Measurements from ENCODE around the gene MPPED1. TPM values are rescaled to one million over a fixed set of nuclear protein-coding genes. Genes with fewer than 3 reads are reported as not detected.

The MPPED1 gene
- total RNA-seq, 2 donors from 2014 or later: 0.11 to 0.59 TPM

DNA sequence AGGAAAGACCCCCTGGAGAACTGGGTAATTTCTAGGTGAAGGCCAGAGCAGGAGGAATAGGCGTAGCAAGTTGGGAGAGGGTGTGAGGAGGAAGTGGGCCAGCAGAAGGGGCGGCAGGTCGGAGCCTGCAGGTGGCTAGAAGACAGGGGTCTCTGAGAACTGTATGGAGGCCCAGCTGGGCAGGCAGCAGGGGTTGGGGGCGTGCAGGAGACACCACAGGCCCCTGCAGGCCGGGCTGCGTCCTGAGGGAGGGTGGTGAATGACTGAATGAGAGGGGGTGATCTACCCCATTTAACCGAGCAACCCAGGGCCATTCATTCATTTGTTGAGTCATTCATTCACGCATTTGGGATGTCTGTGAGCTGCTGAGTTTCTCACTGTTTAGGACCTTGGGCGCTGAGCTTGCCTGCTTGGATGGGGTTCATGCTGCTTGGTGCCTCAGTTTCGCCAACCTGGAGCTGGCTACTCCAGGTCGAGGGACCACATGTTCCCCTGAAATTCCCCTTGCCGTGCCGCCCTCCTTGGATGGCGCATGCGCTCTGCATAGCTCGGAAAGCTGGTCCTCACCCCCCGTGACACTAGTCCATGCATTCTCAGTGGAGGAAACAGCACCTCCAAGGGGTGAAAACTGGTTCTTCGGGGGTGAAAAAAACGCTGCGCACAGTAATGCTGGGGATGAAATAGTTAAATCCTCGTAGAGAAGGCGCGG lies 15.6 kb downstream of the MPPED1 start:
- no peak for DNase-seq
- Mint-ChIP-seq H3K36me3 (ENCODE audit: low read depth) (no peaks in the 10 kb centered on the region), H3K27ac (no peak overlapping the region), H3K27me3 (ENCODE audit: insufficient read depth) (peaks cover 16% of the 10 kb centered on the region), H3K4me3 (no peak overlapping the region), H3K4me1 (no peaks in the 10 kb centered on the region), H3K9me3 (no peaks in the 10 kb centered on the region)
- 83 to 85% methylated on average over 15 to 23 of the region's 23 CpGs for WGBS, 2 experiments (ENCODE audit: insufficient coverage in 1 of 2, insufficient read length in 1 of 2)
- no peaks in the 10 kb centered on the region for H3K36me3 ChIP-seq (ENCODE audit: control insufficient read depth, insufficient read depth, low read length)
- no peak overlapping the region for H3K9ac ChIP-seq (ENCODE audit: extremely low read depth, low read length, poor library complexity, severe bottlenecking)
- TF ChIP-seq, protein P1, sequence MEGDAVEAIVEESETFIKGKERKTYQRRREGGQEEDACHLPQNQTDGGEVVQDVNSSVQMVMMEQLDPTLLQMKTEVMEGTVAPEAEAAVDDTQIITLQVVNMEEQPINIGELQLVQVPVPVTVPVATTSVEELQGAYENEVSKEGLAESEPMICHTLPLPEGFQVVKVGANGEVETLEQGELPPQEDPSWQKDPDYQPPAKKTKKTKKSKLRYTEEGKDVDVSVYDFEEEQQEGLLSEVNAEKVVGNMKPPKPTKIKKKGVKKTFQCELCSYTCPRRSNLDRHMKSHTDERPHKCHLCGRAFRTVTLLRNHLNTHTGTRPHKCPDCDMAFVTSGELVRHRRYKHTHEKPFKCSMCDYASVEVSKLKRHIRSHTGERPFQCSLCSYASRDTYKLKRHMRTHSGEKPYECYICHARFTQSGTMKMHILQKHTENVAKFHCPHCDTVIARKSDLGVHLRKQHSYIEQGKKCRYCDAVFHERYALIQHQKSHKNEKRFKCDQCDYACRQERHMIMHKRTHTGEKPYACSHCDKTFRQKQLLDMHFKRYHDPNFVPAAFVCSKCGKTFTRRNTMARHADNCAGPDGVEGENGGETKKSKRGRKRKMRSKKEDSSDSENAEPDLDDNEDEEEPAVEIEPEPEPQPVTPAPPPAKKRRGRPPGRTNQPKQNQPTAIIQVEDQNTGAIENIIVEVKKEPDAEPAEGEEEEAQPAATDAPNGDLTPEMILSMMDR (conservative IDR thresholded peaks at IDR 0.05): peak; percentile 58
- H3K27ac ChIP-seq (ENCODE audit: low read depth, low read length): no peak overlapping the region
- no peaks in the 10 kb centered on the region for H3K9me3 ChIP-seq (ENCODE audit: control insufficient read depth, low read length)
- H3K4me3 ChIP-seq (ENCODE audit: low read length): no peak overlapping the region
- H3K27me3 ChIP-seq (ENCODE audit: control insufficient read depth, insufficient read depth, low read length, poor library complexity, severe bottlenecking): peaks cover 13% of the 10 kb centered on the region
- no peaks in the 10 kb centered on the region for H3K4me1 ChIP-seq (ENCODE audit: control insufficient read depth, insufficient read depth, low read length)

DNA sequence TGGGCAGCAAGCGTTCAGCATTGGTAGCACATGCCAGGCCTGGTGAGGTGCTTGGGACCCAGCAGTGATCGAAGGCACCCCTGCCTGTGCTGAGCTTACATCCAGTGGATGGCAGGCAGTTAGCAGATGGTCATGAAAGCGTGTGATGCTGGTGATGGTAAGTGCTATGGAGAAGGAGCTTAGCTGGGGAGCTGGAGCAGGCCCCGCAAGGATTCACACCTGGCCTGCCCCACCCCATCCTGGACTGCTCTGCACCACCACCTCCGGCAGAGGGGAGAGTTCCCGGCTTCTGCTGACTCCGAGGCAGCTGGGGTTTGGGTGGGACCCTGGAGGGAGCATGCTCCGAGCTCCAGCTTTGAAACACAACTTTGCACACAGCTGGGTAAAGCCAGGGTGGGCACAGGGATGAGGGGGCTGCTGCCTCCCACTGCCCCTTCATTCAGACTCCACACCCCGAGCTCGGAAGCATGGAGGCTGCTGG lies 16.2 kb downstream of the MPPED1 start:
- Histone ChIP-seq H3K4me3 (ENCODE audit: low read length) (no peak overlapping the region), H3K36me3 (ENCODE audit: control insufficient read depth, insufficient read depth, low read length) (no peaks in the 10 kb centered on the region), H3K9ac (ENCODE audit: extremely low read depth, low read length, poor library complexity, severe bottlenecking) (no peak overlapping the region), H3K27me3 (ENCODE audit: control insufficient read depth, insufficient read depth, low read length, poor library complexity, severe bottlenecking) (peaks cover 14% of the 10 kb centered on the region), H3K27ac (ENCODE audit: low read depth, low read length) (no peak overlapping the region), H3K4me1 (ENCODE audit: control insufficient read depth, insufficient read depth, low read length) (no peaks in the 10 kb centered on the region), H3K9me3 (ENCODE audit: control insufficient read depth, low read length) (no peaks in the 10 kb centered on the region)
- Mint-ChIP-seq H3K36me3 (ENCODE audit: low read depth) (no peaks in the 10 kb centered on the region), H3K4me1 (no peaks in the 10 kb centered on the region), H3K27me3 (ENCODE audit: insufficient read depth) (peaks cover 18% of the 10 kb centered on the region), H3K4me3 (no peak overlapping the region), H3K27ac (no peak overlapping the region), H3K9me3 (no peaks in the 10 kb centered on the region)
- WGBS, 2 experiments (ENCODE audit: insufficient coverage in 1 of 2, insufficient read length in 1 of 2): 85 to 90% methylated on average over 3 to 10 of the region's 10 CpGs
- TF ChIP-seq, protein P1 (conservative IDR thresholded peaks at IDR 0.05): peak; percentile 8
- DNase-seq: no peak

DNA sequence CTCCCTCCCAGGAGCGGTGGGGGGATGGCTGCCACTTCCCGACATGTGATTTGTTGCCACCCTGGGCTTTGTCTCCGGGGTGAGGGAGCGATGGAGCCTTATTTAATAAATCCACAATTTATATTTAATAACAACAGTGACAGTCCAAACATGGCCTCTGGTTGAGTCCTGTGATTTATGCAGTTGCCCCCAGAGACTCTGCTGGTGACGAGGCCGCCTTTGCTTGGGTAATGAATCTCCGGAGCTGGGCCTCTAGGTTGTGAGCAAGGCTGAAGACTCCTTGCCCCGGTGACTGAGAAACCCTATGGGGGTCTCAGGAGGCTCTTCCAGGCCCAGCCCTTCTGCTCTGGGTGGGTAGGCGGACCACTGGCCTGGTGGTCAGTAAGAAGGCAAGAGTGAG lies 16.7 kb downstream of the MPPED1 start:
- peaks cover 14% of the 10 kb centered on the region for H3K27me3 ChIP-seq (ENCODE audit: control insufficient read depth, insufficient read depth, low read length, poor library complexity, severe bottlenecking)
- no peak for DNase-seq
- H3K9me3 Mint-ChIP-seq: no peaks in the 10 kb centered on the region
- no peak overlapping the region for H3K27ac Mint-ChIP-seq
- no peaks in the 10 kb centered on the region for H3K36me3 Mint-ChIP-seq (ENCODE audit: low read depth)
- H3K4me1 Mint-ChIP-seq: no peaks in the 10 kb centered on the region
- H3K4me3 ChIP-seq (ENCODE audit: low read length): no peak overlapping the region
- WGBS, 2 experiments (ENCODE audit: insufficient coverage in 1 of 2, insufficient read length in 1 of 2): 90 to 92% methylated on average over 5 to 9 of the region's 9 CpGs
- H3K9me3 ChIP-seq (ENCODE audit: control insufficient read depth, low read length): no peaks in the 10 kb centered on the region
- H3K4me3 Mint-ChIP-seq: no peak overlapping the region
- no peaks in the 10 kb centered on the region for H3K4me1 ChIP-seq (ENCODE audit: control insufficient read depth, insufficient read depth, low read length)
- no peak overlapping the region for H3K9ac ChIP-seq (ENCODE audit: extremely low read depth, low read length, poor library complexity, severe bottlenecking)
- no peak overlapping the region for H3K27ac ChIP-seq (ENCODE audit: low read depth, low read length)
- no peaks in the 10 kb centered on the region for H3K36me3 ChIP-seq (ENCODE audit: control insufficient read depth, insufficient read depth, low read length)
- TF ChIP-seq, protein P1 (conservative IDR thresholded peaks at IDR 0.05): no peak
- peaks cover 20% of the 10 kb centered on the region for H3K27me3 Mint-ChIP-seq (ENCODE audit: insufficient read depth)
